ENCODE measurements around the gene CYP24A1.

DNA sequence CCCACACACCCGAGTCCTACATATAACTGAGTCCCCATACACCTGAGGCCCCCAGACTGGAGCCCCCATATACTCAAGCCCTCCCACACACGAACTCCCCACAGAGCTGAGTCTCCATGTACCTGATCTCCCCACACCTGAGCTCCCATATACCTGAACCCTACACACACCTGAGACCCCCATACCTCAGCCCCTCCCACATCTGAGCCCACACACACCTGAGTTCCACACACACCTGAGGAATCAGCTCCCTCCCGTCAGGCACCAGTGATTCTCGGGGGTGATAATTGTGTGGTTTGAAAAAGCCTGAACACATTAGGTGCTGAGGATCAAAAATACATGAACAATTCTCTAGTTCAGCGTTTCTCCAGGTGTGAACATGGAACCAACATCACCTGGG lies 49.5 kb upstream of the CYP24A1 start:
- TF ChIP-seq, protein P1, sequence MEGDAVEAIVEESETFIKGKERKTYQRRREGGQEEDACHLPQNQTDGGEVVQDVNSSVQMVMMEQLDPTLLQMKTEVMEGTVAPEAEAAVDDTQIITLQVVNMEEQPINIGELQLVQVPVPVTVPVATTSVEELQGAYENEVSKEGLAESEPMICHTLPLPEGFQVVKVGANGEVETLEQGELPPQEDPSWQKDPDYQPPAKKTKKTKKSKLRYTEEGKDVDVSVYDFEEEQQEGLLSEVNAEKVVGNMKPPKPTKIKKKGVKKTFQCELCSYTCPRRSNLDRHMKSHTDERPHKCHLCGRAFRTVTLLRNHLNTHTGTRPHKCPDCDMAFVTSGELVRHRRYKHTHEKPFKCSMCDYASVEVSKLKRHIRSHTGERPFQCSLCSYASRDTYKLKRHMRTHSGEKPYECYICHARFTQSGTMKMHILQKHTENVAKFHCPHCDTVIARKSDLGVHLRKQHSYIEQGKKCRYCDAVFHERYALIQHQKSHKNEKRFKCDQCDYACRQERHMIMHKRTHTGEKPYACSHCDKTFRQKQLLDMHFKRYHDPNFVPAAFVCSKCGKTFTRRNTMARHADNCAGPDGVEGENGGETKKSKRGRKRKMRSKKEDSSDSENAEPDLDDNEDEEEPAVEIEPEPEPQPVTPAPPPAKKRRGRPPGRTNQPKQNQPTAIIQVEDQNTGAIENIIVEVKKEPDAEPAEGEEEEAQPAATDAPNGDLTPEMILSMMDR (IDR thresholded peaks at IDR 0.05; ENCODE audit: insufficient read depth, low read depth, low read length), result no peak
- TF ChIP-seq EZH2 (IDR thresholded peaks at IDR 0.05; ENCODE audit: insufficient read depth, low read length), result no peak
